Activated T-helper 17 cell treated with anti-CD3 and anti-CD28 coated beads, Interleukin-2, amount 50 U/mL, for 72 hours (primary cell): ENCODE results near the gene HDAC4. TPM values are rescaled to one million over a fixed set of nuclear protein-coding genes. Genes with fewer than 3 reads are reported as not detected.
A peak's percentile ranks its signal among the peaks of the same experiment; 100 is the strongest.
"Not testable (repeated sequence)": the region's sequence is repeated elsewhere in the genome, so short reads cannot be mapped to it uniquely, and the experiment has no call there.

Source experiments
- ATAC-seq: fragments of 150-1000 bp; cut with Tn5 transposase; replicated peaks from 2 replicates; pipeline ENCODE4 v1.10.0; 2021; ENCODE audit warnings: mild to moderate bottlenecking, moderate library complexity
- H3K27ac Mint-ChIP-seq: one replicate; pipeline ENCODE4 v1.8.0; 2022; ENCODE audit warnings: mixed read lengths
- H3K27me3 Mint-ChIP-seq: one replicate; pipeline ENCODE4 v1.8.0; 2022; ENCODE audit warnings: mixed read lengths
- H3K36me3 Mint-ChIP-seq: one replicate; pipeline ENCODE4 v1.8.0; 2022; ENCODE audit warnings: low read depth, mild to moderate bottlenecking, mixed read lengths
- H3K4me1 Mint-ChIP-seq: one replicate; pipeline ENCODE4 v1.8.0; 2022; ENCODE audit warnings: mixed read lengths
- H3K4me3 Mint-ChIP-seq: one replicate; pipeline ENCODE4 v1.8.0; 2022; ENCODE audit warnings: mild to moderate bottlenecking, mixed read lengths
- H3K9me3 Mint-ChIP-seq: one replicate; pipeline ENCODE4 v1.8.0; 2022; ENCODE audit warnings: mixed read lengths
- total RNA-seq, 2 donors: library from RNA; stranded (reverse); gene quantifications; one replicate each; pipeline ENCODE4 v1.2.3, GENCODE V29; 2022

Gene HDAC4
- total RNA-seq, 2 donors from 2014 or later = 34.3 to 52.9 TPM

DNA sequence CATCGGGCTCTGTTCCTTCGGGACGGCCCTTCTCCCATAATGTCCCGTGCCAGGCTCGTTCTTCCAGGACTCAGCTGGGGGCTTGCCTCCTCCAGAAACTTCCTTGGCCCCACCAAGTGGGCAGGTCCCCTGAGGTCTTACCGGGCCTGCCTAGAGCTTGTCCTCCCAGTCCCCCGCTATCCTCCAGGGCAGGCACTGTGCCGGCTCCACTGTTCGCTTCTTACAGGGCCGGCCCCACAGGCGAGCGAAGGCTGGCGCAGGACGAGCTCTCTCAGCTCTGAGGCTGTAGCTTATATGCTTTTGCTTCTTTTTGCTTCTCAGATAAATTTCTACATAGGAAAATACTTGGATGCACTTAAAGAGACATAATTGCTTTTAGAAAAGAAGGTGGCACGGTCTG, 323.6 kb downstream of the HDAC4 start:
- Mint-ChIP-seq H3K36me3 (peaks cover 53% of the 10 kb centered on the region), H3K27ac (no peak overlapping the region), H3K4me3 (no peak overlapping the region), H3K4me1 (no peaks in the 10 kb centered on the region), H3K9me3 (no peaks in the 10 kb centered on the region), H3K27me3 (no peaks in the 10 kb centered on the region)
- ATAC-seq = no peak

DNA sequence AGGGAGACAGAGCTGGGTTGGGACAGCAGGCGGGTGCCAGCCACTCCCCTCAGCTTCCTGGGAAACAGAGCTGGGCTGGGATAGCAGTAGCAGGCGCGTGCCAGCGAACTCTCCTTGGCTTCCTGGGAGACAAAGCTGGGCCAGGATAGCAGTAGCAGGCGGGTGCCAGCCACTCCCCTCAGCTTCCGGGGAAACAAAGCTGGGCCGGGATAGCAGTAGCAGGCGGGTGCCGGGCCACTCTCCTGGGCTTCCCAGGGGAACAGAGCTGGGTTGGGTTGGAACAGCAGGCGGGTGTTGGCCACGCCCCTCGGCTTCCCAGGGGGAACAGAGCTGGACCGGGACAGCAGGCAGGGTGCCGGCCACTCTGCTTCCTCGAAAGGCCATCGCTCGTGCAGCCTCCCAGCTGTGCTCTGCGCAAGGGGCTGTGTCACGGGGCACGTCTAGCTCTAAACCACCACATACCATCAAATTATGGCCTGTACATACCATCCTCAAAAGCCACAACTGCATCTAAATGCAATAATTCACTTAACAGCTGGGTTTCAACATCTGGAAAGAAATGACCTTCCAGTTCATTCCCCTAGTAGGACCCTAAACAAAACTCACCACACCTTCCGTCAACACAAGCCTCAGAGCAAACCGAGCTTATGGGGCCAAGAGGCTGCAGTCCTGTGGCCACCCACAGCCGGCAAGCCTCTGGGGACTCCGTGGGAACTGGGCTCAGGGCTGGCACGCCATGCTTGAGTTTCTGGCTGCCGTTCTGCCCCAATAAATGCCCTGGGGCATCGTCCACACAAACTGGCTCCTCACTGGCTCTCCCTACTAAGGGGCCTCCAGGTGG, 324.7 kb downstream of the HDAC4 start:
- H3K27me3 Mint-ChIP-seq = no peaks in the 10 kb centered on the region
- no peak for ATAC-seq
- no peaks in the 10 kb centered on the region for H3K9me3 Mint-ChIP-seq
- H3K27ac Mint-ChIP-seq = peak overlapping the region; percentile 30
- H3K36me3 Mint-ChIP-seq = peaks cover 63% of the 10 kb centered on the region
- H3K4me3 Mint-ChIP-seq = no peak overlapping the region
- H3K4me1 Mint-ChIP-seq = no peaks in the 10 kb centered on the region

DNA sequence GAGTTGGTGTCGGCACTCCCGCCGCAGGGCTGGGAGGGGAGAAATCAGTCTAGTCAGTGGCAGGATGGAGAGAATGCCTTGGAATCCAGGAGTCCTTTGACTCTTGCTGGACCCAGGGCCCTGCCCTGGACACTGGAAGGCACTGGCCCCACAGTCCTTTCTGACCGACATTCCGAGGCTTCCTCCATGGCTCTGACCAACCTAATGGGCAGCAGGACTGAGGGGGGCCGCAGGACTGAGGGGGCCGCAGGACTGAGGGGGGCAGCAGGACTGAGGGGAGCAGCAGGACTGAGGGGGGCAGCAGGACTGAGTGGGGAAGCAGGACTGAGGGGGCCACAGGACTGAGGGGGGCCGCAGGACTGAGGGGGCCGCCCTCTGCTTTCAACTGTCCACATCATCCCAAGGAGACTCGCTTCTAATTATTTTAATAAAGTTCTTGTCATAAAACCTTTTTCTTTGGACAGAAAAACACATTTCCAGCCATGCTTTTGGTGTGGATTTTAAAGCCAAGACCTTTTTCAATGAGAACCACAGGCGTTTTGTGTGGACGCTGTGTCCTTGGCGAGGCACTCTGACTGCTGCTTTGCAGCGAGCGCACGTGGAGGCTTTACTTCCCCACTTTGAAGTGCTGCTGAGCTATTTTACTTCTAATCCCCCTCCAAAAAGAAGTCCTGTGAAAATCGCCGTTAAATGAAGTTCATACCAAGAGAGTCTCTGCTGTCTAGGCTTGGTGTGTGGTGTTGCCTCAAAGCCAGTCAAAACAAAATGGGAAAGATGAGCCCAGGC, 326.9 kb downstream of the HDAC4 start:
- no peak for ATAC-seq
- Mint-ChIP-seq H3K27me3 (no peaks in the 10 kb centered on the region), H3K4me3 (no peak overlapping the region), H3K4me1 (no peaks in the 10 kb centered on the region), H3K9me3 (no peaks in the 10 kb centered on the region), H3K36me3 (peaks cover 56% of the 10 kb centered on the region), H3K27ac (no peak overlapping the region)

DNA sequence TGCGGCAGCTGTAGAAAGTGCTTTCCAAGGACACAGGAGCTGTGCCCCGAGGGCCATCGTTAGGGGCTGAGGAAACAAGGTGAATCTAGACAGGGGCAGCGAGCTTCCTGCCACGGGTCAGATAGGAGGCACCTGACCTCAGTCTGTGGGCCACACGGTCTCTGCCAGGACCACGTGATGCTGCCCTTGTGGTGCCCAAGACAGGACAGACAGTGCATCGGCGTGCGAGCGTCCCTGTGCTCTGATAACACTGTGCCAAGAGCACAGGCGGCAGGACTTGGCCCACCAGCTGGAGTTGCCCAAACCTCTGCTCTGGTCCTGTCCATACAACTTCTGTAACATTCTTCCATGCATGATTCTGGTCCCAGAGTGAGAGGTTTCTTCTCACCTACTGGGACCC, 327.6 kb downstream of the HDAC4 start:
- no peaks in the 10 kb centered on the region for H3K9me3 Mint-ChIP-seq
- peaks cover 53% of the 10 kb centered on the region for H3K36me3 Mint-ChIP-seq
- H3K4me3 Mint-ChIP-seq = no peak overlapping the region
- ATAC-seq = no peak
- no peaks in the 10 kb centered on the region for H3K27me3 Mint-ChIP-seq
- no peaks in the 10 kb centered on the region for H3K4me1 Mint-ChIP-seq
- no peak overlapping the region for H3K27ac Mint-ChIP-seq

DNA sequence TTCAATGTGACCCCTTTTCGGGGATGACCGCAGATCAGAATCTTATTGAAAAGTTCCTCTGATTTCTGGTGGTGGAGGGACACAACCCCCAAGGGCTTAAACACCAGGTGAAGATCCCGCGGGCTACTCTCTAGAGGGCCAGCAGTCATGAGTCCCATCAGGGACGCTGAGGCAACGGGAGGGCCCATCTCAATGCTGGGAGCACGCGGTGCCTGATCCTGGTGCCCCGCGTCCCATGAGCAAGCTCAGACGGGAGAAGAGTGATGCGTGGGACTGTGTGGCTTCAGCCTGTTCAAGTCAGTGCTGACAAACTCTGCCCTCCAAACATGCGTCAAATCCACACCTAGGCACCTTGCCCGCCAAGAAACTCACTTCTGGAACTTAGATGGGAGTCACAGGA, 328.0 kb downstream of the HDAC4 start:
- Mint-ChIP-seq H3K4me1 (no peaks in the 10 kb centered on the region), H3K4me3 (no peak overlapping the region), H3K36me3 (peaks cover 53% of the 10 kb centered on the region), H3K27me3 (no peaks in the 10 kb centered on the region), H3K27ac (no peak overlapping the region), H3K9me3 (no peaks in the 10 kb centered on the region)
- no peak for ATAC-seq

DNA sequence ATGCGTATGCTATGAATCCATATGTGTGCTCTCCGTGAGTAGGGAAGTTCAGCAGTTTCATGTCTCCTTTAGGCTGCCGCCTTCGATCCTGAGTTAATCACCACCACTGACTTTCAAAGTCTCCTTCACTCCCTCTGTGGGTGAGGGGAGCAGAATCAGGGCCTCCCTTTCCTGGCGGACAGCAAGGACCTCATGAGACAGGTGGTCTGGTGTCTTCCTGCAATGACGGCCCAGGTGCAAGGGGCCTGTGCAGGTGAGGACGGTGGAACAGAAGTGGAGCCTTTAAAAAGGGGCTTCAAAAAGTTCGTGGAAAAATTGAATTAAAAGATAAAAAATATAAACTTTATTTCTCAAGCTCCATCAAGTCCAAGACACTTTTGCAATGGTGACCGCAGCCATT, 330.4 kb downstream of the HDAC4 start:
- Mint-ChIP-seq H3K4me3 (no peak overlapping the region), H3K27ac (no peak overlapping the region), H3K4me1 (no peaks in the 10 kb centered on the region), H3K27me3 (no peaks in the 10 kb centered on the region), H3K9me3 (no peaks in the 10 kb centered on the region), H3K36me3 (peaks cover 45% of the 10 kb centered on the region)
- no peak for ATAC-seq

DNA sequence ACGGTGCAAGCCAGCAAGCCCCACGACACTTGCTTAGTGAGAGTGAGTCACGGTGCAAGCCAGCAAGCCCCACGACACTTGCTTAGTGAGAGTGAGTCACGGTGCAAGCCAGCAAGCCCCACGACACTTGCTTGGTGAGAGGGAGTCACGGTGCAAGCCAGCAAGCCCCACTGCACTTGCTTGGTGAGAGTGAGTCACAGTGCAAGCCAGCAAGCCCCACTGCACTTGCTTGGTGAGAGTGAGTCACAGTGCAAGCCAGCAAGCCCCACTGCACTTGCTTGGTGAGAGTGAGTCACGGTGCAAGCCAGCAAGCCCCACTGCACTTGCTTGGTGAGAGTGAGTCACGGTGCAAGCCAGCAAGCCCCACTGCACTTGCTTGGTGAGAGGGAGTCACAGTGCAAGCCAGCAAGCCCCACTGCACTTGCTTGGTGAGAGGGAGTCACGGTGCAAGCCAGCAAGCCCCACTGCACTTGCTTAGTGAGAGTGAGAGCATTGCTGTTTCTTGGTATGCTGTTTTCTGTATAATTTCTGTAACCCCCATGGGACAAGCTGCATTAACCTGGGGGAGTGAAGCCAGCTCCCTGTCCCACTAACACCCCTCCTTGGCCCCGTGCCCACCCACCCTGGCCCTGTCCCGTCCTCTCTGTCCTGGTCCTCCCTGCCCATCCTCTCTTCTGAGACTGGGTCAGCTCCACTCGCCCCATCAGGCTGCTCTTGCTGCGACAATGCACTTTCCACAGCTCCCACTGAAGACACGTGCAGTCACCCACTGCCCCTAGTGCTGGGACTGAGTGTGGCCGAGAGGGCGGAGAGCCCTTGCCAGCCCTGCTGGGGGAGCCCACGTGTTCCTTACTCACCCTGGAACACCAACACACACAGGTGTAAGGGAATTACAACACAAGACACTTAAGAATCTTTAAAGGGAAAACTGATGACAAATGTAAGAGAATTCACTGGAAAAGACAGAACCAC, 331.2 kb downstream of the HDAC4 start:
- not testable (repeated sequence) for H3K27ac Mint-ChIP-seq, H3K27me3 Mint-ChIP-seq, ATAC-seq, H3K4me3 Mint-ChIP-seq, H3K4me1 Mint-ChIP-seq, H3K9me3 Mint-ChIP-seq
- H3K36me3 Mint-ChIP-seq = peaks cover 48% of the 10 kb centered on the region

DNA sequence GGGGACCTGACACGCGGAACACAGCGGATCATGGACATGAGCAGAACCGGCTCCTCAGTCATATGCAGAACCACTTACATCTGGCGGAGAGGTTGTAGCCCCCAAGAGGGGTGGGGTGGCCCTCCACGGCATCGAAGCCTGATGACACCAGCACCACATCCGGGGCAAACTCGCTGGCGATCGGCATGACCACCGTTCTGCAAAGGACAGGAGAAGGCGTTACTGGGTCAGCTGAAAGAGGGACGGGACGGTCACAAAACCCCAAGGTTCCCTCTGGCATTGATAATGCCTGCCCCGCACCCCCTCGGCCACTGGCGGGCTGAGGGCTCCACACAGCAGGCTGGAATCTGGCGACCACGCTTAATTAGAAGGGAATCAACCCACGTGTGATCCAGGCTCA, 332.4 kb downstream of the HDAC4 start:
- H3K27ac Mint-ChIP-seq = no peak overlapping the region
- H3K4me1 Mint-ChIP-seq = no peaks in the 10 kb centered on the region
- H3K27me3 Mint-ChIP-seq = no peaks in the 10 kb centered on the region
- no peak overlapping the region for H3K4me3 Mint-ChIP-seq
- H3K36me3 Mint-ChIP-seq = peaks cover 42% of the 10 kb centered on the region
- H3K9me3 Mint-ChIP-seq = no peaks in the 10 kb centered on the region
- no peak for ATAC-seq

DNA sequence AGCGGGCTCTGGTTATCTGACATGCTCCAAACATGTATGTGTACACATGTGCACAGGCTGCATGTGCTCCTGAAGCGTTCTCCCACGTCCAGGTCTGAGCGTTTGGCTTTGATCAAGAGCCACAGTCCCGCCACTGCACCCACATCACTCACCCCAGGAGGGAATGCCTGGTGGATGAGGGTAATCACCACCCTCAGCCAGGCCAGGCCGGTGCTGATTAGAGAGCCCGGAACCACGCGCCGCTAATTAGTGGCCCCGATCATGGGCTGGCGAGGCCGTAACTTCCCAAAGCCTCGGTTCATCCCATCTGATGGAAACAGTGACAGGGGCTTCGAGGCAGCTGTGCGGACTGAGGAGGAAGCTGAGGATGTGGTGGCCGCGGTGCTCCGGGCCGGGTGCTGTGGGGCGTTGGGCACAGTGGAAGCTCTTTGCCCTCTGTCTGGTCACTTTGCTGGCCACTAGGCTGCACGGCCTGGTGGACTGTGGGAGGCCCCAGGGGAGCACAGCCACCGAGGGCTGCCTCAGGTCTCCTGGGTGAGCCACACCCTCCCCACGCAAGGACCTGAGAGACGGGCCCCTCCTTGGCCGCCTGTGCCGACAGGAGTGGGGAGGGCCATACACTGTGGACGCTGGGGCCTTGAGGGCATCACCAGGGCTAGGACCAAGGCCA, 333.5 kb downstream of the HDAC4 start:
- H3K27ac Mint-ChIP-seq = no peak overlapping the region
- ATAC-seq = no peak

DNA sequence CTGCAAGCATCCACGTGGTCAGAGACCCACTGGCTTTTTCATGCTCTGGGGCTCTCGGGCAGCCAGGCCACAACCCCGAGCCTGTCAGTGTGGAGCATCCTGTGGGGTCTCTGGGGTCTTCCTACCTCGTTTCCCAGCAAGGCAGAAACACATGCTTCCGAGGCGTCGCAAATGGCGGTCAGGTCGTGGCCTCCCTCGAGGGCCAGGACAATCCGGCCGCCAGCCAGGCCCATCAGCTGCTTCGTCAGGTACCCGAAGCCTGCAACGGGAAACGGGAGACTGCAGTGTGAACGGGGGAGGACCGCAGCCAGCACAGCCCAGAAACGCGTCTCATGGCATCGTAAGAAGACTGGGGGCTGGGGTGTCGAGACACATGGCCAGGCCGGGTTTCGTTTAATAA, 334.2 kb downstream of the HDAC4 start:
- no peaks in the 10 kb centered on the region for H3K4me1 Mint-ChIP-seq
- ATAC-seq = no peak
- peaks cover 30% of the 10 kb centered on the region for H3K36me3 Mint-ChIP-seq
- H3K27me3 Mint-ChIP-seq = no peaks in the 10 kb centered on the region
- no peaks in the 10 kb centered on the region for H3K9me3 Mint-ChIP-seq
- H3K4me3 Mint-ChIP-seq = no peak overlapping the region
- H3K27ac Mint-ChIP-seq = no peak overlapping the region

More for the DNA sequence above, 333.5 kb downstream of the HDAC4 start:
- Mint-ChIP-seq H3K36me3 (peaks cover 37% of the 10 kb centered on the region), H3K9me3 (no peaks in the 10 kb centered on the region), H3K4me3 (no peak overlapping the region), H3K4me1 (no peaks in the 10 kb centered on the region), H3K27me3 (no peaks in the 10 kb centered on the region)

DNA sequence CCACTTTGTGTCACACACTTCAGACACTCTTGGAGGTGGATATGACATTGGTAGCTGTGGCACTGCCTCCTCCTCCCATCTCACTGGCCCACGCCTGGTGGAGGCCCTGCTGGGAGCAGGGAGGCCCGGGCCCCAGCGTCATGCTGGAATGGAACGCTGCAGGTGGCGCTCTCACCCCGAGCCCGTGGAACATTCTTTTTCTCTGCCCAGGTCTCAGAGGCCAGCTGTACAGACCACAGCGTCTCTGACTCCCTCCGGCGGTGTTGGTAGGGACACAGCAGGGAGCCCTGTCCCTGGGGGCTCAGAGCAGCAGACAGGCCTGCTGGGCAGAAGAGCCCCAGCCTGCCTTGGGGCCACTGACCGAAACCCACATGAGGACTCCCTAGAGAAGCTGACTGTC, 334.9 kb downstream of the HDAC4 start:
- Mint-ChIP-seq H3K9me3 (no peaks in the 10 kb centered on the region), H3K27me3 (no peaks in the 10 kb centered on the region), H3K36me3 (peaks cover 23% of the 10 kb centered on the region), H3K27ac (no peak overlapping the region), H3K4me1 (peaks cover 3% of the 10 kb centered on the region), H3K4me3 (no peak overlapping the region)
- no peak for ATAC-seq

DNA sequence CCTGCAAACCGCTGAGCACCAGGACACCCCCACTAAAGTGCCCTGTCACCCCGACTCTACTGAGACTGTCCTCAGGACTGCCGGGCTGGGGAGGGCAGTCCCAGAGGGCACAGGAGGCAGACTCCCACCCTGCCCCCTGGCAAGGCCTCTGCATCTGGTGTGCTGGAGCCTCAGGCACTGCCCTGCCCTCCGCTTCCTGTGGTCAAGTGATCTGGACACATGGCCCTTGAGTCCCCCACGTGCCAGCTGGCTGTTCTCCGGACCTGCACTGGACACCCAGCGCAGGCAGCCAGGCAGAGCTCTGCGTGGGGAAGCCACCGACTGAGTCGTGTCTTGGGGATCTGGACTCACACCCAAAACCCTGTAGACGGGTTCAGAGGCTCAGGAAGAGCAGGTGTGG, 335.3 kb downstream of the HDAC4 start:
- ATAC-seq = no peak
- peaks cover 5% of the 10 kb centered on the region for H3K4me1 Mint-ChIP-seq

DNA sequence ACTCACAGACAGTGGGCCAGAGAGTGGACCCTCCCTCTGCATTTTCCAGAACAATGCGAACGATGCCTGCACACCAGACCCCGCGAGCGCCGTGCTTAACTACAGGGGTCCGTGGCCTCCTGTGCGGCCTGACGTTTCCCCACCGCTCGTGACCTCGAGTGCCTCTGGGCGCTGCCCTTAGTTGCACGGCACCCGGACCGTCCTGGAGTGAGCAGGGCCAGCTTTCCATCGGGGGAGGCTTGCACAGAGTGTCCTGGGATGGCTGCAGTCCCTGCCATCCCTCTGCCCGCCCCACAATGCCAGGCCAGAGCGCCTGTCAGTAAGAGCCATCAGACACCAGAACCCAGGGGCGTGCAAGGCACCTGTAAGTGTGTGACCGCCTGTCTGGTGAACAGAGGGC, 335.9 kb downstream of the HDAC4 start:
- H3K4me3 Mint-ChIP-seq = no peak overlapping the region
- no peaks in the 10 kb centered on the region for H3K9me3 Mint-ChIP-seq
- H3K36me3 Mint-ChIP-seq = peaks cover 19% of the 10 kb centered on the region
- H3K27me3 Mint-ChIP-seq = no peaks in the 10 kb centered on the region
- no peak overlapping the region for H3K27ac Mint-ChIP-seq
- peaks cover 5% of the 10 kb centered on the region for H3K4me1 Mint-ChIP-seq
- no peak for ATAC-seq

More for the DNA sequence above, 335.3 kb downstream of the HDAC4 start:
- no peaks in the 10 kb centered on the region for H3K9me3 Mint-ChIP-seq
- no peak overlapping the region for H3K27ac Mint-ChIP-seq
- no peak overlapping the region for H3K4me3 Mint-ChIP-seq
- peaks cover 20% of the 10 kb centered on the region for H3K36me3 Mint-ChIP-seq
- H3K27me3 Mint-ChIP-seq = no peaks in the 10 kb centered on the region

DNA sequence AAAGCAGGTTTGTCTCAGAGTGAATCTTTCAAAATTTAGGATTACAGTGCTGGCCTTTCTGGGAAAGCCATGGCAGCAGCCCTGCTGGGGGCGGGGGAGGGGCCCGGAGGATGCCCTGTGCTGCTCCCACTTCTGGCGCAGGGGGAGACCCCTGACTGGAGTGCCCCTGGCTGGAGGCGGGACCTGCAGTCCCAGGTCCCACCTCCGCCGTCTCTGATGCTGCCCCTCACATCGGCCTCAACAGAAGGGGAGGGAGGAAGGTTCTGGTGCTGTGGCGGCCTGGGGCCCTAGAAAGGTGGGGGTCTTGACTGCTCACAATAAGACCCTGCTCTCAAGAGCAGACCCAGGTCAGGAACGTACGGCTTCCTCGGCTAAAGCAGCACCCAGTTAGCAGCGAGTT, 336.6 kb downstream of the HDAC4 start:
- Mint-ChIP-seq H3K9me3 (no peaks in the 10 kb centered on the region), H3K4me3 (no peak overlapping the region), H3K36me3 (peaks cover 20% of the 10 kb centered on the region), H3K27ac (no peak overlapping the region), H3K27me3 (no peaks in the 10 kb centered on the region), H3K4me1 (peaks cover 5% of the 10 kb centered on the region)
- no peak for ATAC-seq
